WERI-Rb-1 (cell line): Measurements from ENCODE around the gene CHD6.

Source experiments
- DNase-seq: peaks from one replicate; pipeline ENCODE4 v3.0.0-alpha.2; 2020
- H3K27ac ChIP-seq: fragments of 250-450 bp; sonication (Bioruptor Pico); 2 replicates; pipeline ENCODE4 v1.5.1; 2020; ENCODE audit warnings: mild to moderate bottlenecking, moderate library complexity
- H3K27me3 ChIP-seq: fragments of 250-450 bp; sonication (Bioruptor Pico); 2 replicates; pipeline ENCODE4 v1.5.1; 2021; ENCODE audit warnings: mild to moderate bottlenecking, low read depth, moderate library complexity; ENCODE audit not compliant: insufficient read depth, severe bottlenecking
- H3K36me3 ChIP-seq: fragments of 250-450 bp; sonication (Bioruptor Pico); 2 replicates; pipeline ENCODE4 v1.5.1; 2020; ENCODE audit warnings: mild to moderate bottlenecking, moderate library complexity
- H3K4me3 ChIP-seq: 2 replicates; pipeline ENCODE4 v1.5.1; 2011; ENCODE audit warnings: low read depth, mild to moderate bottlenecking, control low read depth, low read length
- H3K9me3 ChIP-seq: fragments of 250-450 bp; sonication (Bioruptor Pico); 2 replicates; pipeline ENCODE4 v1.5.1; 2021; ENCODE audit warnings: mild to moderate bottlenecking, moderate library complexity; ENCODE audit not compliant: severe bottlenecking
- TF ChIP-seq, protein P1 (sequence below): IDR thresholded peaks from 2 replicates; pipeline ENCODE4 v1.5.1; 2011; ENCODE audit warnings: low read depth, mild to moderate bottlenecking, control low read depth, inconsistent platforms, low read length

Gene CHD6

DNA sequence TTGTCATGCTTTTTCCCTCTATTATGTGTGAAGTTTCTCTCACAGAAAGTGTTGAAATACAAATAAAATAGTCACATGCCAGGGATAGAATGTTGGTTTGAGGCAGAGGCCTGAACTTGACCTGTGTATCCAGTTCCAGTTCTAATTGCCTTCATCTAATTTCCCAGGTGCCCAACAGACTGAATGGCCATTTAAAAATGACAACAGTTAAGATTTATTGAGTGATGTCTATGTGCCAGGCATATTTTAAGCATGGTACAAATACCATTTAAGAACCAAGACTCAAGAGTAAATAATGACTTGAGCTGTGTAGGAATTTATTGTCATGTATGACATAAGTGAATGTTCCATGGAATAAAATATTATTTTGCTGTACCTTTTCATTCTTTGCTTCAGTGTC lies 163.9 kb downstream of the CHD6 start:
- Histone ChIP-seq H3K4me3 (no peak overlapping the region), H3K9me3 (no peaks in the 10 kb centered on the region), H3K36me3 (peaks cover 78% of the 10 kb centered on the region), H3K27me3 (no peaks in the 10 kb centered on the region), H3K27ac (no peak overlapping the region)
- DNase-seq: no peak
- TF ChIP-seq, protein P1, sequence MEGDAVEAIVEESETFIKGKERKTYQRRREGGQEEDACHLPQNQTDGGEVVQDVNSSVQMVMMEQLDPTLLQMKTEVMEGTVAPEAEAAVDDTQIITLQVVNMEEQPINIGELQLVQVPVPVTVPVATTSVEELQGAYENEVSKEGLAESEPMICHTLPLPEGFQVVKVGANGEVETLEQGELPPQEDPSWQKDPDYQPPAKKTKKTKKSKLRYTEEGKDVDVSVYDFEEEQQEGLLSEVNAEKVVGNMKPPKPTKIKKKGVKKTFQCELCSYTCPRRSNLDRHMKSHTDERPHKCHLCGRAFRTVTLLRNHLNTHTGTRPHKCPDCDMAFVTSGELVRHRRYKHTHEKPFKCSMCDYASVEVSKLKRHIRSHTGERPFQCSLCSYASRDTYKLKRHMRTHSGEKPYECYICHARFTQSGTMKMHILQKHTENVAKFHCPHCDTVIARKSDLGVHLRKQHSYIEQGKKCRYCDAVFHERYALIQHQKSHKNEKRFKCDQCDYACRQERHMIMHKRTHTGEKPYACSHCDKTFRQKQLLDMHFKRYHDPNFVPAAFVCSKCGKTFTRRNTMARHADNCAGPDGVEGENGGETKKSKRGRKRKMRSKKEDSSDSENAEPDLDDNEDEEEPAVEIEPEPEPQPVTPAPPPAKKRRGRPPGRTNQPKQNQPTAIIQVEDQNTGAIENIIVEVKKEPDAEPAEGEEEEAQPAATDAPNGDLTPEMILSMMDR: no peak

DNA sequence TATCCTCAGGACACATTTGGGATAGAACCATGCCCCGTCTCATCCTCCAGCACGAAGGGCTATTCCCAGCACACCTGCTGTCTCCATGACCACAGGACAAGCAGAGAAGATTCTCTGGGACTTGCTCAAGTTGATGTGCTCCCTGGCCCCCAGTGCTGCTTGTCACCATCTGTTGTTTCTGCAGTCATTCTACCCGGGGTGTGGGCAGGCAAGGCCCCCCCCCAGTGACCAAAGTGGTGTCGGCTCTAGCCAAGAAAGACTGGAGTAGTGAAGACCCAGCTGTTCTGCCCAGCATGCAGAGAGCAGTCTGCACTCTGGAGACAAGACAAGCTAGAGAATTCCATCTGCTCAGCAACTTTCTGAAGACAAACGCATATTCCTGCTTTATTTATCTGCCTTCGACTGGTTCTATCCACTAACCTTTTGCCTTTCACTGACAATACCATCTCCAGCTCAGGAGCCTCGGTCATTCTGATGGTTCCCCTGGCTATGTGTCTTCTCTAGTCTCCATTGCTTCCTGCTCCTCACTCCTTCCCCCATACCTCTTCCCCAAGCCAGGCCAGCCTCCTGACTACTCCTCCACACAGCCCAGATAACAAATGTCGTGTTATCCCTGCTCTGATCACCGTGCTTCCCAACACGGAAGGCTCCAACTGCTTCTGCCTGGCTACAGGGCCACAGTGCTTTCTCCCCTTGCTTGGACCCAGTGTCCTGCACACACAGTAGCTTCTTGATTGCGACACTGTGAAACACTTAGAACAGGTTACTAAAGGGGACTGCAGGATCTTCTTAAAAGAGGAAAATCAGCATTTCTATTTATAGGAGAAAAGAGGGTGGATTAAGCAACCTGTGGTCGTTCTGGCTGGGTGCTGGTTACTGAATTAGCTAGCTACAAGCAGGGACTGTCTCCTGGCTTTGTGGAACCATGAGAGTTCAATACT lies 164.9 kb downstream of the CHD6 start:
- DNase-seq: no peak
- no peaks in the 10 kb centered on the region for H3K9me3 ChIP-seq
- no peak overlapping the region for H3K4me3 ChIP-seq
- H3K36me3 ChIP-seq: peaks cover 85% of the 10 kb centered on the region
- H3K27me3 ChIP-seq: no peaks in the 10 kb centered on the region
- no peak overlapping the region for H3K27ac ChIP-seq
- TF ChIP-seq, protein P1: no peak

DNA sequence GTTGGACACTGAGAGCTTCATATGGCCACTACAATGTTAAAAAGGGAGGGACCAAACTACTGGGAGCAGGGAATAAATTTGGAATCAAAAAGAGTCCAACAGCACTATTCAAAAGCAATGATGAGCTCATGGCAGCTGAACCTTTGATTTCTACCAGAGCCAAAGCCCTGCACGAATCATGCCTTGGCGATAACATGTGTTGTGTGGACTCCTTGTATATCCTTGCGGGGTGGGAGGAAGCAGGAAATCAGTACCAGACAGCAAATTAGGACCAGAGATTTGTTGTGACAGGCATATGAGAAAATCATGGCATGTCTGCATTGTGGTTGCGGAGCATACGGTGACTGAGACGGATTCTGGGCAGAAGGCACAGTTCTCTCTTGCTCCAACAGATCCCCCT lies 166.0 kb downstream of the CHD6 start:
- TF ChIP-seq, protein P1: no peak
- no peaks in the 10 kb centered on the region for H3K9me3 ChIP-seq
- no peak for DNase-seq
- no peak overlapping the region for H3K4me3 ChIP-seq
- H3K27ac ChIP-seq: no peak overlapping the region
- H3K27me3 ChIP-seq: no peaks in the 10 kb centered on the region
- H3K36me3 ChIP-seq: peaks cover 95% of the 10 kb centered on the region

DNA sequence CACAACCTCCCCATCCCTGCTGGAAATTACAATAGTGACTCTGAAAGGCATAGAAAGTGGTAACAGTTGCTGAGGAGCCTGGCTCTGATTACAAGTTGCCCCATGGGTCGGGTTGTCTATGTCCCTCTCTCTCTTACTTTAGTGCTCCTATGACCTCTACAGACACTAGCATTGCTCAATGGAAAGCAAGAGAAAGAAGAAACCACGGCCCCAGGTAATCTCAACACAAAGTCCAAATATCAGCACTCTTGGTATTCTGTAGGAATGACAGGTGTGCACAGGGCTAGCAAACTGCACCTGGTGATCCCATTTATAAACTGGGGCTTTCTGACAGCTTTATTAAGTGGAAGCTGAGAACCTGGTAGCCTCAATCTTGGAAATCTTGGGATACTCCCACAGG lies 171.2 kb downstream of the CHD6 start:
- Histone ChIP-seq H3K27me3 (no peaks in the 10 kb centered on the region), H3K4me3 (no peak overlapping the region), H3K9me3 (no peaks in the 10 kb centered on the region), H3K27ac (no peak overlapping the region), H3K36me3 (peaks cover 86% of the 10 kb centered on the region)
- DNase-seq: no peak
- TF ChIP-seq, protein P1: no peak

DNA sequence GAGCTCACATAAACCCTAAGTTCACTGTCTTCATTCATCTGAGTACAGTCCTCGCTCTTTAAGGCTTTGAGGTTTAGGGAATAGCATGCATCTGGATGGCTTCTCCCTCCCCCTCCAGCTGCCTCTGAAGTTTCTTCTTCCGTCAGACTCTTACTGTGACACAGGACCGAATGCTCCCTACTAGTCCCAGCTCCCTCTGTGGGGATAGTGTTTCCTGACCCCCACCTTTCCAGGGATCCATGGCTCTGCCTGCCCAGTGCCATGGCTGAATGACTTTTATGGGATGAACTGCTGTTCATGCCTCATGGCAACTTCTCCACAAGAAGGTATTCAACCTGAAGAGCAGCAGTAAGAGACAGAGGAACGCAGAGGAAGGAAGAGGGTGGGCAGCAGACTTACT lies 171.7 kb downstream of the CHD6 start:
- H3K36me3 ChIP-seq: peaks cover 81% of the 10 kb centered on the region
- no peaks in the 10 kb centered on the region for H3K9me3 ChIP-seq
- H3K27ac ChIP-seq: no peak overlapping the region
- H3K4me3 ChIP-seq: no peak overlapping the region
- TF ChIP-seq, protein P1: no peak
- DNase-seq: no peak
- no peaks in the 10 kb centered on the region for H3K27me3 ChIP-seq
